ENCODE data around the gene RNF114.
"Not testable (repeated sequence)": the region's sequence is repeated elsewhere in the genome, so short reads cannot be mapped to it uniquely, and the experiment has no call there.

RNF114 gene

GRCh38 chr20:49936153-49937026 lies at the start of gene RNF114:
Gene RNF114, plus strand, starts transcription at chr20:49936397. Its CDS starts 16 bp downstream, at chr20:49936413.
- peak; percentile 88 for DNase-seq

GRCh38 chr20:49886571-49887213 lies 49.5 kb upstream of the RNF114 start:
- DNase-seq: no peak

- no peak for DNase-seq
Observed at GRCh38 chr20:49887251-49888211, 48.7 kb upstream of the RNF114 start.

GRCh38 chr20:49888212-49889000 lies 47.8 kb upstream of the RNF114 start:
- peak; percentile 46 for DNase-seq

GRCh38 chr20:49889001-49889934 lies 46.9 kb upstream of the RNF114 start:
- DNase-seq: no peak

- DNase-seq: no peak
Observed at GRCh38 chr20:49889935-49890333, 46.3 kb upstream of the RNF114 start.

GRCh38 chr20:49890471-49891361 lies 45.5 kb upstream of the RNF114 start:
- DNase-seq: no peak

- no peak for DNase-seq
Observed at GRCh38 chr20:49891476-49892110, 44.6 kb upstream of the RNF114 start.

- no peak for DNase-seq
Observed at GRCh38 chr20:49892260-49892659, 43.9 kb upstream of the RNF114 start.

GRCh38 chr20:49892817-49893216 lies 43.4 kb upstream of the RNF114 start:
- no peak for DNase-seq

GRCh38 chr20:49893242-49894072 lies 42.7 kb upstream of the RNF114 start:
- DNase-seq: no peak

GRCh38 chr20:49894073-49894470 lies 42.1 kb upstream of the RNF114 start:
- no peak for DNase-seq

GRCh38 chr20:49895474-49896093 lies 40.6 kb upstream of the RNF114 start:
- not testable (repeated sequence) for DNase-seq

GRCh38 chr20:49896204-49896603 lies 40.0 kb upstream of the RNF114 start:
- no peak for DNase-seq

GRCh38 chr20:49899541-49900383 lies 36.4 kb upstream of the RNF114 start:
- no peak for DNase-seq

GRCh38 chr20:49901588-49901987 lies 34.6 kb upstream of the RNF114 start:
- DNase-seq: no peak
